CD4-positive, alpha-beta T cell (primary cell): Measurements from ENCODE around the gene AFP. TPM values are rescaled to one million over a fixed set of nuclear protein-coding genes. Genes with fewer than 3 reads are reported as not detected.

Source experiments
- ATAC-seq: fragments of 200-7000 bp; cut with Tn5 transposase; one replicate; pipeline ENCODE4 v1.10.0; 2022; ENCODE audit warnings: mild to moderate bottlenecking; ENCODE audit not compliant: poor library complexity
- CTCF ChIA-PET: fragments of 350-600 bp; sonication (Branson Sonifier 250); formaldehyde crosslinking; loops from one replicate; lab custom pipeline; 2021; ENCODE audit warnings: antibody characterized with exemption, inconsistent platforms; lab: Charles Lee
- POLR2A ChIA-PET: fragments of 350-600 bp; sonication (Branson Sonifier 250); formaldehyde crosslinking; loops from one replicate; lab custom pipeline; 2021; ENCODE audit warnings: antibody characterized with exemption, inconsistent platforms; lab: Charles Lee
- DNase-seq, 14 experiments: peaks; one replicate each; pipeline ENCODE4 v3.0.0-alpha.2; 2013 to 2020; ENCODE audit warnings: mixed read lengths in 2 of 14
- H3K27ac ChIP-seq, 2 donors: one replicate each; pipeline versions ENCODE4 v1.5.1 to v1.7.0; 2013; ENCODE audit warnings: low read length in 2 of 2, low read depth in 1 of 2, mild to moderate bottlenecking in 1 of 2
- H3K27me3 ChIP-seq, 2 experiments: 1 replicate in 1 of 2; 2 replicates in 1 of 2; pipeline versions ENCODE4 v1.6.1 to v1.7.0; 2013; ENCODE audit warnings: low read length in 2 of 2, control low read depth in 1 of 2, mild to moderate bottlenecking in 1 of 2, moderate library complexity in 1 of 2; ENCODE audit not compliant: insufficient read depth in 2 of 2, control insufficient read depth in 1 of 2
- H3K36me3 ChIP-seq: one replicate; pipeline ENCODE4 v1.6.1; 2013; ENCODE audit warnings: low read length, control low read depth; ENCODE audit not compliant: insufficient read depth
- H3K4me1 ChIP-seq: one replicate; pipeline ENCODE4 v1.6.1; 2013; ENCODE audit warnings: low read length, control low read depth; ENCODE audit not compliant: insufficient read depth
- H3K4me3 ChIP-seq: one replicate; pipeline ENCODE4 v1.5.1; 2013; ENCODE audit warnings: mild to moderate bottlenecking, low read length, moderate library complexity
- H3K9me3 ChIP-seq, 2 experiments: 1 replicate in 1 of 2; 2 replicates in 1 of 2; pipeline versions ENCODE4 v1.6.1 to v1.7.0; 2013; ENCODE audit warnings: low read length in 2 of 2, mild to moderate bottlenecking in 2 of 2, control low read depth in 1 of 2, moderate library complexity in 1 of 2; ENCODE audit not compliant: control insufficient read depth in 1 of 2, insufficient read depth in 1 of 2
- H3K27ac Mint-ChIP-seq: one replicate; pipeline ENCODE4 v1.8.0; 2020; ENCODE audit warnings: mixed read lengths
- H3K27me3 Mint-ChIP-seq: one replicate; pipeline ENCODE4 v1.8.0; 2021; ENCODE audit warnings: mixed read lengths
- H3K36me3 Mint-ChIP-seq: one replicate; pipeline ENCODE4 v1.8.0; 2021; ENCODE audit warnings: low read depth, mixed read lengths
- H3K4me1 Mint-ChIP-seq: one replicate; pipeline ENCODE4 v1.8.0; 2021; ENCODE audit warnings: low read depth, mixed read lengths
- H3K4me3 Mint-ChIP-seq: one replicate; pipeline ENCODE4 v1.8.0; 2020; ENCODE audit warnings: mild to moderate bottlenecking, mixed read lengths
- H3K9me3 Mint-ChIP-seq: one replicate; pipeline ENCODE4 v1.8.0; 2020; ENCODE audit warnings: mixed read lengths
- intact Hi-C, 2 experiments: fragments of 100-400 bp; cut with DNase I in 1 of 2; cut with micrococcal nuclease in 1 of 2; formaldehyde crosslinking; loops; one replicate each; pipeline versions ENCODE4 v1.15.1 to v1.9.0; 2023 to 2025; cut with DNase I, micrococcal nuclease
- total RNA-seq, 174 experiments: library from RNA in 2 of 174; stranded (reverse) in 2 of 174; gene quantifications; one replicate each; pipeline ENCODE4 v1.2.3 and lab custom pipeline; 2021 to 2026
- TF ChIP-seq, protein P1 (sequence below): fragments of 200-600 bp; IDR thresholded peaks from one replicate; pipeline ENCODE4 v1.8.0; 2022; ENCODE audit warnings: antibody characterized with exemption, mild to moderate bottlenecking

AFP gene
- total RNA-seq, 2 experiments from 2014 or later, result not detected

DNA sequence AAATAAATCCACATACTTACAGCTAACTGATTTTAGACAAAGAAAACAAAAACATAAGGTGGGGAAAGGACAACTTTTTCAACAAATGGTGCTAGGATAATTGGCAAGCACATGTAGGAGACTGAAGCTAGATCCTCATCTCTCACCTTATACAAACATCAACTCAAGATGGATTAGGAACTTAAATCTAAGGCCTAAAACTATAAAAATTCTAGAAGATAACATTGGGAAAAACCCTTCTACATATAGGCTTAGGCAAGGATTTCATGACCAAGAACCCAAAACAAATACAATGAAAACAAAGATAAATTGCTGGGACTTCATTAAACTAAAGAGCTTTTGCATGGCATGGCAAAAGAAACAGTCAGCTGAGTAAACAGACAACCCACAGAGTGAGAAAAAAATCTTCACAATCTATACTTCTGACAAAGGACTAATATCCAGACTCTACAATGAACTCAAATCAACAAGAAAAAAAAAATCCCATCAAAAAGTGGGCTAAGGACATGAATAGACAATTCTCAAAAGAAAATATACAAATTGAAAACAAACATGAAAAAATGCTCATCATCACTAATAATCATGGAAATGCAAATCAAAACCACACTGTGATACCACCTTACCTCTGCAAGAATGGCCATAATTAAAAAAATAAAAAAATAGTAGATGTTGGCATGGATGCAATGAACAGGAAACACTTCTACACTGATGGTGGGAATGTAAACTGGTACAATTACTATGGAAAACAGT is 14.1 kb upstream of the AFP start:
- Mint-ChIP-seq H3K4me3 (no peak overlapping the region), H3K9me3 (no peaks in the 10 kb centered on the region), H3K36me3 (no peaks in the 10 kb centered on the region), H3K27ac (no peak overlapping the region), H3K4me1 (no peaks in the 10 kb centered on the region), H3K27me3 (no peaks in the 10 kb centered on the region)
- H3K27ac ChIP-seq, result no peak overlapping the region
- H3K9me3 ChIP-seq, result no peaks in the 10 kb centered on the region
- POLR2A ChIA-PET, result no interaction called here
- no peak overlapping the region for H3K4me3 ChIP-seq
- H3K27me3 ChIP-seq, result no peaks in the 10 kb centered on the region
- CTCF ChIA-PET, result no interaction called here
- DNase-seq (no peak), ATAC-seq (no peak)
- intact Hi-C loops, result no loop called here
- H3K36me3 ChIP-seq, result no peaks in the 10 kb centered on the region
- no peaks in the 10 kb centered on the region for H3K4me1 ChIP-seq
- TF ChIP-seq, protein P1, sequence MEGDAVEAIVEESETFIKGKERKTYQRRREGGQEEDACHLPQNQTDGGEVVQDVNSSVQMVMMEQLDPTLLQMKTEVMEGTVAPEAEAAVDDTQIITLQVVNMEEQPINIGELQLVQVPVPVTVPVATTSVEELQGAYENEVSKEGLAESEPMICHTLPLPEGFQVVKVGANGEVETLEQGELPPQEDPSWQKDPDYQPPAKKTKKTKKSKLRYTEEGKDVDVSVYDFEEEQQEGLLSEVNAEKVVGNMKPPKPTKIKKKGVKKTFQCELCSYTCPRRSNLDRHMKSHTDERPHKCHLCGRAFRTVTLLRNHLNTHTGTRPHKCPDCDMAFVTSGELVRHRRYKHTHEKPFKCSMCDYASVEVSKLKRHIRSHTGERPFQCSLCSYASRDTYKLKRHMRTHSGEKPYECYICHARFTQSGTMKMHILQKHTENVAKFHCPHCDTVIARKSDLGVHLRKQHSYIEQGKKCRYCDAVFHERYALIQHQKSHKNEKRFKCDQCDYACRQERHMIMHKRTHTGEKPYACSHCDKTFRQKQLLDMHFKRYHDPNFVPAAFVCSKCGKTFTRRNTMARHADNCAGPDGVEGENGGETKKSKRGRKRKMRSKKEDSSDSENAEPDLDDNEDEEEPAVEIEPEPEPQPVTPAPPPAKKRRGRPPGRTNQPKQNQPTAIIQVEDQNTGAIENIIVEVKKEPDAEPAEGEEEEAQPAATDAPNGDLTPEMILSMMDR, result no peak

DNA sequence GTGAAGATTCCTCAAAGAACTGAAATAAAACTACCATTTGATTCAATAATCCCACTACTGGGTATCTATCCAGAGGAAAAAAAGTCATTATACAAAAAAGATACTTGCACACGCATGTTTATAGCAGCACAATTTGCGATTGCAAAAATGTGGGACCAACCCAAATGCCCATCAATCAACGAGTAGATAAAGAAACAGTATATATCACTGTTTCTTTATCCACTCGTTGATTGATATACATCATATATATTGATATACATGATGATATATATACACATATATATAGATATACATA is 13.6 kb upstream of the AFP start:
- ATAC-seq (no peak), DNase-seq (no peak)
- Histone ChIP-seq H3K4me1 (no peaks in the 10 kb centered on the region), H3K9me3 (no peaks in the 10 kb centered on the region), H3K27me3 (no peaks in the 10 kb centered on the region), H3K27ac (no peak overlapping the region), H3K4me3 (no peak overlapping the region), H3K36me3 (no peaks in the 10 kb centered on the region)
- ChIA-PET CTCF (no interaction called here), POLR2A (no interaction called here)
- intact Hi-C loops, result no loop called here
- TF ChIP-seq, protein P1, result no peak
- Mint-ChIP-seq H3K27me3 (no peaks in the 10 kb centered on the region), H3K27ac (no peak overlapping the region), H3K4me3 (no peak overlapping the region), H3K36me3 (no peaks in the 10 kb centered on the region), H3K9me3 (no peaks in the 10 kb centered on the region), H3K4me1 (no peaks in the 10 kb centered on the region)

DNA sequence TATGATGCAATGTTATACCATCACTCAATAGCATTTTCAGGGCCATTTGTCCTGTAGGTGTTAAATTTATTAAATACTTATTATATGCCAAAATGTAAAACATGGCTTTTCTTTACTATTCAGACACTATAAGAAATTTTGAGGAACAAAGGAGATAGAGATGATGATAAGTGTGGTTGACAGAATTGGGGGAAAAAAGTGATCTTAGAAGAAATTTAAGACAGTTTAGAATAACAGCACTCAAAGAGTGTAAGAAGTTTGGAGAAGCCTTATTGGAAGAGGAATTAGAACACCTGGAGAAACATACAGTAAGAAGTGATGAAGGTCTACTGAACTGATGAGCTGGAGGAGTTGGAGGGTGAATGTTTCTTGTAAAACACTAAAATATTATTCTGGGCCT is 12.8 kb upstream of the AFP start:
- TF ChIP-seq, protein P1, result no peak
- Mint-ChIP-seq H3K36me3 (no peaks in the 10 kb centered on the region), H3K4me3 (no peak overlapping the region), H3K27me3 (no peaks in the 10 kb centered on the region), H3K4me1 (no peaks in the 10 kb centered on the region), H3K27ac (no peak overlapping the region), H3K9me3 (no peaks in the 10 kb centered on the region)
- DNase-seq (no peak), ATAC-seq (no peak)
- intact Hi-C loops, result no loop called here
- Histone ChIP-seq H3K4me1 (no peaks in the 10 kb centered on the region), H3K27ac (no peak overlapping the region), H3K27me3 (no peaks in the 10 kb centered on the region), H3K9me3 (no peaks in the 10 kb centered on the region), H3K4me3 (no peak overlapping the region), H3K36me3 (no peaks in the 10 kb centered on the region)
- CTCF ChIA-PET, result no interaction called here
- POLR2A ChIA-PET, result no interaction called here
